ENCODE measurements around the gene PLCL1. TPM values are rescaled to one million over a fixed set of nuclear protein-coding genes. Genes with fewer than 3 reads are reported as not detected.

PLCL1 gene
- total RNA-seq, 1 donor from 2014 or later: 0.50 TPM

DNA sequence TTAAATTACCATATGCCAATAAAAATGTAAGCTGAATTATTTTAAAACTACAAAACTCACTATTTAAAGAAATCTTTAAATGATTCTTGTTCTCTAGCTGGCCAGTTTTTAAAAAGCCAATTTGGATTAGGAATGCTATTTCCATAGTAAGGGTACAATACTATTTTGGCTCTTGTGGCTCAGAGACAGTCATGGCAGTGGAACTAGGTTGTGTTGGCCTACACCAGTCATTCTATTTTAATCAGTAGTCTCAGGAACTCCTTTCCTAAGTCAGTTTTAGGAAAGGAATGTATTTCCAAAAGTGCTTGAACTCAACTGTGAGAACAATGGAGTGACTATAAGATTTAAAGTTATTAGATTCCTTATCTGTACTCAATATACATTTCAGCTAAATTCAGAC, 25.1 kb upstream of the PLCL1 start:
- H3K36me3 Mint-ChIP-seq (ENCODE audit: low read depth): no peaks in the 10 kb centered on the region
- DNase-seq (ENCODE audit: low spot score): no peak
- no peak overlapping the region for H3K4me3 Mint-ChIP-seq (ENCODE audit: unreplicated experiment)
- H3K4me1 Mint-ChIP-seq (ENCODE audit: low read depth): no peaks in the 10 kb centered on the region
- H3K9me3 Mint-ChIP-seq (ENCODE audit: low read depth): no peaks in the 10 kb centered on the region
- TF ChIP-seq, protein P1, sequence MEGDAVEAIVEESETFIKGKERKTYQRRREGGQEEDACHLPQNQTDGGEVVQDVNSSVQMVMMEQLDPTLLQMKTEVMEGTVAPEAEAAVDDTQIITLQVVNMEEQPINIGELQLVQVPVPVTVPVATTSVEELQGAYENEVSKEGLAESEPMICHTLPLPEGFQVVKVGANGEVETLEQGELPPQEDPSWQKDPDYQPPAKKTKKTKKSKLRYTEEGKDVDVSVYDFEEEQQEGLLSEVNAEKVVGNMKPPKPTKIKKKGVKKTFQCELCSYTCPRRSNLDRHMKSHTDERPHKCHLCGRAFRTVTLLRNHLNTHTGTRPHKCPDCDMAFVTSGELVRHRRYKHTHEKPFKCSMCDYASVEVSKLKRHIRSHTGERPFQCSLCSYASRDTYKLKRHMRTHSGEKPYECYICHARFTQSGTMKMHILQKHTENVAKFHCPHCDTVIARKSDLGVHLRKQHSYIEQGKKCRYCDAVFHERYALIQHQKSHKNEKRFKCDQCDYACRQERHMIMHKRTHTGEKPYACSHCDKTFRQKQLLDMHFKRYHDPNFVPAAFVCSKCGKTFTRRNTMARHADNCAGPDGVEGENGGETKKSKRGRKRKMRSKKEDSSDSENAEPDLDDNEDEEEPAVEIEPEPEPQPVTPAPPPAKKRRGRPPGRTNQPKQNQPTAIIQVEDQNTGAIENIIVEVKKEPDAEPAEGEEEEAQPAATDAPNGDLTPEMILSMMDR (IDR thresholded peaks at IDR 0.05): no peak
- H3K27me3 Mint-ChIP-seq (ENCODE audit: low read depth): peaks cover 22% of the 10 kb centered on the region
- H3K27ac Mint-ChIP-seq (ENCODE audit: unreplicated experiment): no peak overlapping the region

GRCh38 chr2:197782126-197782525, 22.3 kb upstream of the PLCL1 start:
- DNase-seq (ENCODE audit: low spot score): no peak
- Mint-ChIP-seq H3K4me3 (ENCODE audit: unreplicated experiment) (no peak overlapping the region), H3K36me3 (ENCODE audit: low read depth) (no peaks in the 10 kb centered on the region), H3K27me3 (ENCODE audit: low read depth) (peaks cover 24% of the 10 kb centered on the region), H3K27ac (ENCODE audit: unreplicated experiment) (no peak overlapping the region), H3K4me1 (ENCODE audit: low read depth) (no peaks in the 10 kb centered on the region), H3K9me3 (ENCODE audit: low read depth) (no peaks in the 10 kb centered on the region)
- TF ChIP-seq, protein P1 (IDR thresholded peaks at IDR 0.05): no peak

DNA sequence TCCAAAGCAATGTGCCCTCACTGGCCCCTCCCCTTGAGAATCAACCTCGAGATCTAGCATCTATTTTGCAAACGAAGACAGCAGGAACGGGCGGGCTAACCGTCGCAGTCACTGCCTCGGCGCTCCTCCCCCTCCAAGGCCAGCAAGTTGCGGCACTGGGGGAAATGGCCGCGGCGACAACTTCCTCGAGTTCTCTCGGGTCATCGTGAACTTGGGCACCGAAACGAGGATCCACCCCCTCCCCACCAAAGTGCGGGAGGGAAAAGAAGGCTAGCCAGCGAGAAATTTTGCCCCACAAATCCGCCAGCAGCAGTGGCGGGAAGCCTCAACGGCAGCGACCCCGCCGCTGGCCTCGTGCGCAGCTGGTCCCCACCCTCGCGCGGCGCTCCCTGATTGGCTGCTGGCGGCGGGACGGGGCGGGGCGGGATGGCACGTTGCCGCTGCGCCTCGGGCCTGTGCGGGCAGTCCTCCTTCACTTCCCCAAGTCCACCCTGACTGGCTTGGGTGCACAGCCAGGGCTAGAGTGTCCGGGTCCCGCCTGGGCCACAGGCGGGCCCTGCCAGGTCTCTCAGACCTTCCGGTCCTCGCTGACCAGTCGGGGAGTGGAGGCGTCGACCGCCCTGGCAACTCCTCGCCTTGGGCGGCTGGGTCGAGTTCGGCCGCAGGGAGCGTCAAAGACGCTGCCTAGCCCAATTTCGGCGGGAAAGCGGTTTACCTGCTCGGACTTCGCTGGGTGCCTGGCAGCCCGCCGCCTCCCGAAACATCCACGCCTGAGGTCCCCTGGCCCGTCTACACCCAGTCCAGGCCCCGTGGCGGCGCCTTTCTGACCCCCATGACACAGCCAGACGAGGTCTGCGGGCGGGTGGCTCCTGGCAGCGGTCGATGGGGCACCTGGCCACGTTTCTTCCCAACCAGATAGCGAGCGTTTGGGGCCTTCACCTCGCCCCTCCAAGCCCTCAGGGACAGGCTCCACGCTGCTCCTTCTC, 19.1 kb upstream of the PLCL1 start, which contains the start of gene BOLL:
Gene BOLL, minus strand, starts transcription at position 364 of the 986 bp plus-strand sequence. CDS start 3,469 bp downstream, outside the sequence.
- H3K4me3 Mint-ChIP-seq (ENCODE audit: unreplicated experiment): no peak within 1 kb of the TSS
- H3K9me3 Mint-ChIP-seq (ENCODE audit: low read depth): no peaks in the 10 kb centered on the region
- DNase-seq (ENCODE audit: low spot score): peak; percentile 84
- no peak within 1 kb of the TSS for H3K27ac Mint-ChIP-seq (ENCODE audit: unreplicated experiment)
- H3K4me1 Mint-ChIP-seq (ENCODE audit: low read depth): no peaks in the 10 kb centered on the region
- H3K36me3 Mint-ChIP-seq (ENCODE audit: low read depth): no peaks in the 10 kb centered on the region
- peaks cover 25% of the 10 kb centered on the region for H3K27me3 Mint-ChIP-seq (ENCODE audit: low read depth)
- TF ChIP-seq, protein P1 (IDR thresholded peaks at IDR 0.05): no peak

DNA sequence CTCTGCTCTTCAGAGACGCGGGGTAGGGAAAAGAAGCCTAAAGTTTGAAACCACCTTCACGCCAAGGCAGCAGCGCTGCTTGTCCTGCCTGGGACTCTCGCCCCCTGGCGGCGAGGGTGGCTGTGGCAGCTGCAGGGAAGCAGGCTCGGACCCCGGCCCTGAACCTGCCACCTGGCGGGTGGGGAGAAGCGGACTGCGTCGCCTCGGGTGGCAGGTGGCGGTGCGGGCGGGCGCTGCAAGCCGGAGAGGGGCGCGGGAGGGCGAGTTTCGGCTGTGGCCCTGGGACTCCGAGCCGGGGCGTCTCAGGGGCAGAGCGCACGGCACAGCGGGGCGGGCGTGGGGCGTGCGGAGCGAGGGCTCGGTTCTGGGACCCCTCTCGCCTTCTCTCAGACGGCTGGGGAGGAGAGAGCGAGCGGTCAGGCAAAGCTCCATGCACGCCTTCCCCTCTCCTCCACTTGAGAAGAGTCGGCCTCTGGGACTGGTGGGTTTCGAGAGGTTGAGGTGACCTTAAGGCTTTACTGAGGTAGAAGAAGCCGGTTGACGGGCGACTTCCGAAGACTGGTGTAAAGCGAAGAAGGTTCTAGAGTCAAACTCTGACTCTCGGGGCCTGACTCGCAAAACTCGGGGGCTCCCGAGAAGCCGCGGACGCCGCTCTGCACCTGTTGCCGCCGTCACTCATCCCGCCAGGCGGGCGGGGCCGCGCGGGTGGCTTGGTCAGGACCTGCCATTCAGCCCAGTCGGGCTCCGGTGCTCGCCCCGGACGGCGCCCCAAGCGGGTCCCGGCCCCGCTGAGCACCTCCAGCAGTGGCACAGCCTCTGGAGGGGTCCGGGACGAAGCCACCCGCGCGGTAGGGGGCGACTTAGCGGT, 18.1 kb upstream of the PLCL1 start:
- Mint-ChIP-seq H3K9me3 (ENCODE audit: low read depth) (no peaks in the 10 kb centered on the region), H3K36me3 (ENCODE audit: low read depth) (no peaks in the 10 kb centered on the region), H3K27me3 (ENCODE audit: low read depth) (peaks cover 31% of the 10 kb centered on the region), H3K4me3 (ENCODE audit: unreplicated experiment) (no peak overlapping the region), H3K4me1 (ENCODE audit: low read depth) (no peaks in the 10 kb centered on the region), H3K27ac (ENCODE audit: unreplicated experiment) (no peak overlapping the region)
- DNase-seq (ENCODE audit: low spot score): peak; percentile 86
- TF ChIP-seq, protein P1 (IDR thresholded peaks at IDR 0.05): peak; percentile 59

DNA sequence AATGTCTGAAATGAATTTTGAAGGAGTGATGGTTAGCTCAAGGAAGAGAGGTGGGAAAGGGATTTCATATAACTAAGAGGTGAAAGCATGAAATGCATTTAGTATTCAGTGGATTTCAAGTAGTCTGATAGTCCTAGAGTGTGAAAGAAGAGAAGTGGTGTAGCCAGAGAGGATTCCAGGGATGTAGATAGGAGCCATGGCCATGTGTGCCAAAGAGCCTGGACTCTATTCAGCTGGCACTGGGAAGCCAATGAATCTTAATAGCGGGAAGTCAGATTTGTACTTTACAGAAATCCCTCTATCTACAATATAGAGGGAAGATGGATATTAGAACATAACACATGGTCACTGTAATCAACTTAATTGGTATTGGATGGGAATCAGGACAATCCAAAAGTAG, 10.9 kb upstream of the PLCL1 start:
- Mint-ChIP-seq H3K4me3 (ENCODE audit: unreplicated experiment) (no peak overlapping the region), H3K27me3 (ENCODE audit: low read depth) (peaks cover 50% of the 10 kb centered on the region), H3K9me3 (ENCODE audit: low read depth) (peaks cover 4% of the 10 kb centered on the region), H3K36me3 (ENCODE audit: low read depth) (no peaks in the 10 kb centered on the region), H3K27ac (ENCODE audit: unreplicated experiment) (no peak overlapping the region), H3K4me1 (ENCODE audit: low read depth) (no peaks in the 10 kb centered on the region)
- DNase-seq (ENCODE audit: low spot score): no peak
- TF ChIP-seq, protein P1 (IDR thresholded peaks at IDR 0.05): no peak
